ENCODE data around the gene LCNL1. TPM values are rescaled to one million over a fixed set of nuclear protein-coding genes. Genes with fewer than 3 reads are reported as not detected.

LCNL1 gene
- total and polyA plus RNA-seq, 2 of the 13 experiments (the other 11 are each of a cell fraction or from before 2014, with no cell fraction given): not detected

- TF ChIP-seq ZNF737 (CRISPR knock-in tag; IDR thresholded peaks at IDR 0.05; ENCODE audit: borderline replicate concordance): no peak
- TF ChIP-seq U2AF2 (IDR thresholded peaks at IDR 0.05; ENCODE audit: low read depth, low read length): no peak
- no peak for TF ChIP-seq CEBPB (IDR thresholded peaks at IDR 0.05; ENCODE audit: borderline replicate concordance, low read depth, low read length)
- TF ChIP-seq, protein P1, sequence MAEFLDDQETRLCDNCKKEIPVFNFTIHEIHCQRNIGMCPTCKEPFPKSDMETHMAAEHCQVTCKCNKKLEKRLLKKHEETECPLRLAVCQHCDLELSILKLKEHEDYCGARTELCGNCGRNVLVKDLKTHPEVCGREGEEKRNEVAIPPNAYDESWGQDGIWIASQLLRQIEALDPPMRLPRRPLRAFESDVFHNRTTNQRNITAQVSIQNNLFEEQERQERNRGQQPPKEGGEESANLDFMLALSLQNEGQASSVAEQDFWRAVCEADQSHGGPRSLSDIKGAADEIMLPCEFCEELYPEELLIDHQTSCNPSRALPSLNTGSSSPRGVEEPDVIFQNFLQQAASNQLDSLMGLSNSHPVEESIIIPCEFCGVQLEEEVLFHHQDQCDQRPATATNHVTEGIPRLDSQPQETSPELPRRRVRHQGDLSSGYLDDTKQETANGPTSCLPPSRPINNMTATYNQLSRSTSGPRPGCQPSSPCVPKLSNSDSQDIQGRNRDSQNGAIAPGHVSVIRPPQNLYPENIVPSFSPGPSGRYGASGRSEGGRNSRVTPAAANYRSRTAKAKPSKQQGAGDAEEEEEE (CRISPR knock-in tag; IDR thresholded peaks at IDR 0.05; ENCODE audit: borderline replicate concordance): no peak
- peak; percentile 83 for TF ChIP-seq HNRNPK (IDR thresholded peaks at IDR 0.05; ENCODE audit: low read depth, low read length, poor library complexity, severe bottlenecking)
- 0 out of 2 replicates have a peak, but pooled peaks have one; percentile 42 for TF ChIP-seq ZBTB43 (CRISPR knock-in tag; conservative IDR thresholded peaks at IDR 0.05)
- TF ChIP-seq, protein P2, sequence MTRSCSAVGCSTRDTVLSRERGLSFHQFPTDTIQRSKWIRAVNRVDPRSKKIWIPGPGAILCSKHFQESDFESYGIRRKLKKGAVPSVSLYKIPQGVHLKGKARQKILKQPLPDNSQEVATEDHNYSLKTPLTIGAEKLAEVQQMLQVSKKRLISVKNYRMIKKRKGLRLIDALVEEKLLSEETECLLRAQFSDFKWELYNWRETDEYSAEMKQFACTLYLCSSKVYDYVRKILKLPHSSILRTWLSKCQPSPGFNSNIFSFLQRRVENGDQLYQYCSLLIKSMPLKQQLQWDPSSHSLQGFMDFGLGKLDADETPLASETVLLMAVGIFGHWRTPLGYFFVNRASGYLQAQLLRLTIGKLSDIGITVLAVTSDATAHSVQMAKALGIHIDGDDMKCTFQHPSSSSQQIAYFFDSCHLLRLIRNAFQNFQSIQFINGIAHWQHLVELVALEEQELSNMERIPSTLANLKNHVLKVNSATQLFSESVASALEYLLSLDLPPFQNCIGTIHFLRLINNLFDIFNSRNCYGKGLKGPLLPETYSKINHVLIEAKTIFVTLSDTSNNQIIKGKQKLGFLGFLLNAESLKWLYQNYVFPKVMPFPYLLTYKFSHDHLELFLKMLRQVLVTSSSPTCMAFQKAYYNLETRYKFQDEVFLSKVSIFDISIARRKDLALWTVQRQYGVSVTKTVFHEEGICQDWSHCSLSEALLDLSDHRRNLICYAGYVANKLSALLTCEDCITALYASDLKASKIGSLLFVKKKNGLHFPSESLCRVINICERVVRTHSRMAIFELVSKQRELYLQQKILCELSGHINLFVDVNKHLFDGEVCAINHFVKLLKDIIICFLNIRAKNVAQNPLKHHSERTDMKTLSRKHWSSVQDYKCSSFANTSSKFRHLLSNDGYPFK (CRISPR knock-in tag; IDR thresholded peaks at IDR 0.05; ENCODE audit: borderline replicate concordance): no peak; the same call in 1 of the 2 replicates
- TF ChIP-seq GFI1 (CRISPR knock-in tag; IDR thresholded peaks at IDR 0.05; ENCODE audit: borderline replicate concordance): no peak
- TF ChIP-seq ZNF883 (CRISPR knock-in tag; IDR thresholded peaks at IDR 0.05; ENCODE audit: not compliant biosample characterization): peak; percentile 29
- no peak for TF ChIP-seq NFE2 (CRISPR knock-in tag; IDR thresholded peaks at IDR 0.05)
- no peak for TF ChIP-seq XBP1 (CRISPR knock-in tag; IDR thresholded peaks at IDR 0.05)
- no peak for TF ChIP-seq THYN1 (CRISPR knock-in tag; IDR thresholded peaks at IDR 0.05; ENCODE audit: borderline replicate concordance, low read depth)
- no peak for TF ChIP-seq FIP1L1 (IDR thresholded peaks at IDR 0.05; ENCODE audit: borderline replicate concordance, insufficient read depth, low read depth, low read length)
- no peak for TF ChIP-seq KAT8 (CRISPR knock-in tag; IDR thresholded peaks at IDR 0.05)
- TF ChIP-seq PTBP1 (IDR thresholded peaks at IDR 0.05; ENCODE audit: low read depth, low read length, poor library complexity, severe bottlenecking): no peak
- TF ChIP-seq ZGPAT (CRISPR knock-in tag; IDR thresholded peaks at IDR 0.05): no peak
- peak; percentile 45; the same call in 1 of the 2 replicates for TF ChIP-seq SALL2 (CRISPR knock-in tag; IDR thresholded peaks at IDR 0.05)
- peak; percentile 72 for TF ChIP-seq YY1 (IDR thresholded peaks at IDR 0.05; ENCODE audit: insufficient read depth, insufficient replicate concordance, low read depth, low read length)
- no peak for TF ChIP-seq NBN (conservative IDR thresholded peaks at IDR 0.05)
- TF ChIP-seq STAT5B (CRISPR knock-in tag; IDR thresholded peaks at IDR 0.05): no peak
- TF ChIP-seq MZF1 (CRISPR knock-in tag; IDR thresholded peaks at IDR 0.05; ENCODE audit: borderline replicate concordance): no peak
These were observed 9.4 kb downstream of the LCNL1 start, which contains the start of gene PAXX (continued) for GRCh38 chr9:136991993-136992818.
